HFFc6 (cell line): ENCODE data around the gene RAB41. TPM values are rescaled to one million over a fixed set of nuclear protein-coding genes. Genes with fewer than 3 reads are reported as not detected.
A peak's percentile ranks its signal among the peaks of the same experiment; 100 is the strongest.

Experiments
- DNase-seq: peaks from one replicate; pipeline ENCODE4 v3.0.0-alpha.2; 2018
- H3K27ac Mint-ChIP-seq: 2 replicates; pipeline ENCODE4 v1.8.0; 2020; ENCODE audit warnings: mild to moderate bottlenecking, mixed read lengths
- H3K27me3 Mint-ChIP-seq: 2 replicates; pipeline ENCODE4 v1.8.0; 2021; ENCODE audit warnings: mild to moderate bottlenecking, moderate library complexity, mixed read lengths; ENCODE audit not compliant: insufficient read depth
- H3K36me3 Mint-ChIP-seq: 2 replicates; pipeline ENCODE4 v1.8.0; 2021; ENCODE audit warnings: low read depth, mixed read lengths
- H3K4me1 Mint-ChIP-seq: 2 replicates; pipeline ENCODE4 v1.8.0; 2020; ENCODE audit warnings: low read depth, mixed read lengths
- H3K4me3 Mint-ChIP-seq: 2 replicates; pipeline ENCODE4 v1.8.0; 2020; ENCODE audit warnings: mild to moderate bottlenecking, moderate library complexity, mixed read lengths
- H3K9me3 Mint-ChIP-seq: 2 replicates; pipeline ENCODE4 v1.8.0; 2020; ENCODE audit warnings: mild to moderate bottlenecking, mixed read lengths
- total RNA-seq, 6 experiments: library from RNA; stranded (reverse); fragmentation: NEBNext Ultra II Directional; extraction: Animal tissue kit (Norgen Biotek cat#: 25700); gene quantifications; 2 replicates in 1 of 6; 3 replicates in 5 of 6; pipeline ENCODE4 v1.2.3, GENCODE V29; 2021
- TF ChIP-seq, protein P1 (sequence below): fragments of 200-600 bp; sonication (generic); IDR thresholded peaks from 2 replicates; pipeline ENCODE4 v1.5.0; 2021; ENCODE audit warnings: antibody characterized with exemption, mild to moderate bottlenecking

Gene RAB41
- total RNA-seq, 6 experiments from 2014 or later: not detected

GRCh38 chrX:70289793-70290770 is 8.1 kb downstream of the RAB41 start, which contains the start of the genes KIF4A and PDZD11:
KIF4A (plus strand) TSS chrX:70290104; CDS start chrX:70290459, 355 bp downstream.
PDZD11 (minus strand) TSS chrX:70289927; CDS start chrX:70289341, 586 bp downstream.
- H3K4me1 Mint-ChIP-seq: peaks cover 32% of the 10 kb centered on the region
- H3K9me3 Mint-ChIP-seq: no peaks in the 10 kb centered on the region
- H3K36me3 Mint-ChIP-seq: peaks cover 7% of the 10 kb centered on the region; the same call in 1 of the 2 replicates
- H3K4me3 Mint-ChIP-seq: peak within 1 kb of the TSS; percentile 95
- H3K27me3 Mint-ChIP-seq: no peaks in the 10 kb centered on the region
- peak; percentile 78 for DNase-seq
- H3K27ac Mint-ChIP-seq: peak within 1 kb of the TSS; percentile 86
- TF ChIP-seq, protein P1, sequence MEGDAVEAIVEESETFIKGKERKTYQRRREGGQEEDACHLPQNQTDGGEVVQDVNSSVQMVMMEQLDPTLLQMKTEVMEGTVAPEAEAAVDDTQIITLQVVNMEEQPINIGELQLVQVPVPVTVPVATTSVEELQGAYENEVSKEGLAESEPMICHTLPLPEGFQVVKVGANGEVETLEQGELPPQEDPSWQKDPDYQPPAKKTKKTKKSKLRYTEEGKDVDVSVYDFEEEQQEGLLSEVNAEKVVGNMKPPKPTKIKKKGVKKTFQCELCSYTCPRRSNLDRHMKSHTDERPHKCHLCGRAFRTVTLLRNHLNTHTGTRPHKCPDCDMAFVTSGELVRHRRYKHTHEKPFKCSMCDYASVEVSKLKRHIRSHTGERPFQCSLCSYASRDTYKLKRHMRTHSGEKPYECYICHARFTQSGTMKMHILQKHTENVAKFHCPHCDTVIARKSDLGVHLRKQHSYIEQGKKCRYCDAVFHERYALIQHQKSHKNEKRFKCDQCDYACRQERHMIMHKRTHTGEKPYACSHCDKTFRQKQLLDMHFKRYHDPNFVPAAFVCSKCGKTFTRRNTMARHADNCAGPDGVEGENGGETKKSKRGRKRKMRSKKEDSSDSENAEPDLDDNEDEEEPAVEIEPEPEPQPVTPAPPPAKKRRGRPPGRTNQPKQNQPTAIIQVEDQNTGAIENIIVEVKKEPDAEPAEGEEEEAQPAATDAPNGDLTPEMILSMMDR: no peak

DNA sequence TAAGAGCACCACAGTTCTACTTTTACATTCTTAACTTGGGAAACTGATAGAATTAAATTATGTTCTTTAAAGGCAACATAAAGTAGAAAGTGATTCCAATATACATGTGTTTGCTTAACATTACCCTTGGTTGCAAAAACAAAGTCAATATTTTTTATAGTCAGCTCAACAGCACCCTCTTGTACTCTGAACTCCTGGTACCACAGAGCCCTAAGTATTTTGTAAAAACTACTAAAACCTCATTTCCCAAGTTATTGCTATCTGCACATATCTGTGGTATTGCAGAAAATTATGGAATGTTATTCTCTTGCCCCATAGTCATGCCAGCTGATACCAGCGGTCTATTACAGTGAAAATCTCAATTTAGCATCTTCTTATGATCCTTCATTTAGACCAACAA is 10.8 kb downstream of the RAB41 start:
- Mint-ChIP-seq H3K9me3 (no peaks in the 10 kb centered on the region), H3K36me3 (no peaks in the 10 kb centered on the region; the same call in 1 of the 2 replicates), H3K4me1 (peaks cover 32% of the 10 kb centered on the region), H3K27ac (peak overlapping the region; percentile 31), H3K4me3 (peak overlapping the region; percentile 95), H3K27me3 (no peaks in the 10 kb centered on the region)
- TF ChIP-seq, protein P1: no peak
- DNase-seq: no peak

- H3K4me1 Mint-ChIP-seq: peaks cover 32% of the 10 kb centered on the region
- no peak for DNase-seq
- H3K9me3 Mint-ChIP-seq: no peaks in the 10 kb centered on the region
- peak overlapping the region; percentile 51; the same call in 1 of the 2 replicates for H3K27ac Mint-ChIP-seq
- no peaks in the 10 kb centered on the region; the same call in 1 of the 2 replicates for H3K36me3 Mint-ChIP-seq
- peak overlapping the region; percentile 41; the same call in 1 of the 2 replicates for H3K4me3 Mint-ChIP-seq
- no peaks in the 10 kb centered on the region for H3K27me3 Mint-ChIP-seq
- TF ChIP-seq, protein P1: no peak
Measured at GRCh38 chrX:70293621-70294020, 11.6 kb downstream of the RAB41 start.

DNA sequence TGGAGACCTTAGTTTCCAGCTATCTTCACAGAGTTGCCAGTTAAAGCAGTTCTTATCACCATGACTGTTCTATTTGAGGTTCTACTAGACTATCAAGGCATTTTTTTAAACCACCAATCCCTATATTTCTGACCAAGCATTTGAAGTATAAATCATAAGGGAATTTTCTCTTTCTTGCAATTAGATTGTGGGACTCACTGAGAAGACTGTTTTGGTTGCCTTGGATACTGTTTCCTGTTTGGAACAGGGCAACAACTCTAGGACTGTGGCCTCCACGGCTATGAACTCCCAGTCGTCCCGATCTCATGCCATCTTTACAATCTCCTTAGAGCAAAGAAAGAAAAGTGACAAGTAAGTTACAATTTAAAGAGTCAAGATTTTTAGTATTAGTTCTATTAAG is 19.7 kb downstream of the RAB41 start:
- peak; percentile 4 for DNase-seq
- peaks cover 5% of the 10 kb centered on the region for H3K36me3 Mint-ChIP-seq
- TF ChIP-seq, protein P1: no peak
- peak overlapping the region; percentile 67 for H3K27ac Mint-ChIP-seq
- H3K4me3 Mint-ChIP-seq: no peak overlapping the region
- no peaks in the 10 kb centered on the region for H3K9me3 Mint-ChIP-seq
- no peaks in the 10 kb centered on the region for H3K27me3 Mint-ChIP-seq
- H3K4me1 Mint-ChIP-seq: no peaks in the 10 kb centered on the region

DNA sequence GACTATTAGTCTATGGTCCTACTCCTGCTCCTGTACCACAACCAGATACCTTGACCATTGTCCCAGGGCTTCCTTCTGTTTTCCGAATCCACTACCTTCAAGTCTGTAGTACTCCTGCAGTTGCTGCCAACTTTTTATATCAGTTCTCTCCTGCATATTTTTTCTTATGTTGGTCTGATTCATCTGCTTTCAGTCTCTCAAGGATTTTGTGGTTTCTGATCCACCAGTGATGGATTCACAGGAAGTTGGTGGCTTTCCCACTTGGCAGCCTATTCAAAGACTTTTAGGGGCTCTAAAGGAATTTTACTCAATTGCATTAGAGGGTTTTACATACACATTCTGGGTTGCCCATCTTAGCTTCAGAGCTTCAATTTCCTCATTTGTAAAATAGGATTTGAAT is 31.5 kb downstream of the RAB41 start:
- Mint-ChIP-seq H3K9me3 (no peaks in the 10 kb centered on the region), H3K36me3 (no peaks in the 10 kb centered on the region; the same call in 1 of the 2 replicates), H3K27me3 (no peaks in the 10 kb centered on the region), H3K4me1 (peaks cover 28% of the 10 kb centered on the region), H3K27ac (peak overlapping the region; percentile 25; the same call in 1 of the 2 replicates), H3K4me3 (peak overlapping the region; percentile 30)
- TF ChIP-seq, protein P1: no peak
- peak; percentile 20 for DNase-seq
